Heart left ventricle (tissue), 13 donors: Measurements from ENCODE around the gene ARHGAP19.

Source experiments
- POLR2A ChIP-seq, 2 donors: fragments of 450-650 bp; IDR thresholded peaks; one replicate each; pipeline ENCODE4 v1.6.1; 2017; ENCODE audit warnings: antibody characterized with exemption in 2 of 2, mild to moderate bottlenecking in 2 of 2, moderate library complexity in 2 of 2
- TF ChIP-seq, protein P1 (sequence below), 12 donors: fragments of 200-600 bp; sonication (generic) in 4 of 12; IDR thresholded peaks; one replicate each; pipeline versions ENCODE4 v1.5.0 to v1.8.0; 2018 to 2022; ENCODE audit warnings: antibody characterized with exemption in 12 of 12, mild to moderate bottlenecking in 5 of 12
- donor health status: ischemic (EF 13 %, LVEDD 7.1; RV severe dilation, severe dysfunction).
- donor health status: DM: no; HTN: yes; CAD: no.
- donor health status: DM: no; HTN: no; CAD: no.
- donor health status: ischemic (EF 25% LVEDD 6.9; RV normal size, moderate dysfunction).
- donor health status: ischemic (EF 25% LVEDD 5.7; RV mildly dilated, moderate dysfunction).
- donor health status: ischemic (EF 35%, LVEDD 5.7; RV mildly dilated, moderate dysfunction).
- donor health status: nonischemic (EF 11% LVEDD 7.7; RV severe dilation, severe dysfunction).
- donor health status: DM: yes; HTN: yes; CAD: no.
- donor health status: PGD.
- donor health status: ischemic (EF 29% LVEDD 5.4; RV normal size, mild dysfunction).
- donor health status: nonischemic (EF 23%, LVEDD 6.1; RV moderate dilation, normal function).

DNA sequence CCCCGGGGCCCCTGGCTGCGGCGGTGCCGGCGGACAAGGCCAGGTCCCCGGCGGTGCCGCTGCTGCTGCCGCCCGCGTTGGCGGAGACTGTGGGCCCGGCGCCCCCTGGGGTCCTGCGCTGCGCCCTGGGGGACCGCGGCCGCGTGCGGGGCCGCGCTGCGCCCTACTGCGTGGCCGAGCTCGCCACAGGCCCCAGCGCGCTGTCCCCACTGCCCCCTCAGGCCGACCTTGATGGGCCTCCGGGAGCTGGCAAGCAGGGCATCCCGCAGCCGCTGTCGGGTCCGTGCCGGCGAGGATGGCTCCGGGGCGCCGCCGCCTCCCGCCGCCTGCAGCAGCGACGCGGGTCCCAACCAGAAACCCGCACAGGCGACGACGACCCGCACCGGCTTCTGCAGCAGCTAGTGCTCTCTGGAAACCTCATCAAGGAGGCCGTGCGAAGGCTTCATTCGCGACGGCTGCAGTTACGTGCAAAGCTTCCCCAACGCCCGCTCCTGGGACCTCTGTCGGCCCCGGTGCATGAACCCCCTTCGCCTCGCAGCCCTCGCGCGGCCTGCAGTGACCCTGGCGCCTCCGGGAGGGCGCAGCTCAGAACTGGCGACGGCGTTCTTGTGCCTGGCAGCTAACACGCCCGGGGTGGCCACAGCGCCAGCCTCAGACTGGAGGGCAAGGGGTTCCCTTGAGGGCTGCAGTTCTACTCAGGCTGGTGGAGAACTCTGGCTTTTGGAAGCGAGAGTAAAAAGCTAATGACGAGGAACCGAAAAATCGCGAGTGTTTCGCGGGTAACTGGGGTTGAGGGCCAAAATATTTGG lies 27.4 kb upstream of the ARHGAP19 start:
- TF ChIP-seq, protein P1, sequence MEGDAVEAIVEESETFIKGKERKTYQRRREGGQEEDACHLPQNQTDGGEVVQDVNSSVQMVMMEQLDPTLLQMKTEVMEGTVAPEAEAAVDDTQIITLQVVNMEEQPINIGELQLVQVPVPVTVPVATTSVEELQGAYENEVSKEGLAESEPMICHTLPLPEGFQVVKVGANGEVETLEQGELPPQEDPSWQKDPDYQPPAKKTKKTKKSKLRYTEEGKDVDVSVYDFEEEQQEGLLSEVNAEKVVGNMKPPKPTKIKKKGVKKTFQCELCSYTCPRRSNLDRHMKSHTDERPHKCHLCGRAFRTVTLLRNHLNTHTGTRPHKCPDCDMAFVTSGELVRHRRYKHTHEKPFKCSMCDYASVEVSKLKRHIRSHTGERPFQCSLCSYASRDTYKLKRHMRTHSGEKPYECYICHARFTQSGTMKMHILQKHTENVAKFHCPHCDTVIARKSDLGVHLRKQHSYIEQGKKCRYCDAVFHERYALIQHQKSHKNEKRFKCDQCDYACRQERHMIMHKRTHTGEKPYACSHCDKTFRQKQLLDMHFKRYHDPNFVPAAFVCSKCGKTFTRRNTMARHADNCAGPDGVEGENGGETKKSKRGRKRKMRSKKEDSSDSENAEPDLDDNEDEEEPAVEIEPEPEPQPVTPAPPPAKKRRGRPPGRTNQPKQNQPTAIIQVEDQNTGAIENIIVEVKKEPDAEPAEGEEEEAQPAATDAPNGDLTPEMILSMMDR (IDR thresholded peaks at IDR 0.05), result no peak
- TF ChIP-seq POLR2A (IDR thresholded peaks at IDR 0.05), result no peak
